Right ventricle myocardium superior (tissue), 1 donor: ENCODE measurements around the gene OSGIN1. TPM values are rescaled to one million over a fixed set of nuclear protein-coding genes. Genes with fewer than 3 reads are reported as not detected.

ENCODE experiments used
- ATAC-seq: fragments of 200-7000 bp; cut with Tn5 transposase; one replicate; pipeline ENCODE4 v1.9.1; 2020; ENCODE audit warnings: mild to moderate bottlenecking; ENCODE audit not compliant: poor library complexity
- DNase-seq: peaks from one replicate; pipeline ENCODE4 v3.0.0-alpha.2; 2020
- intact Hi-C: fragments of 100-400 bp; cut with DNase I; formaldehyde crosslinking; loops from one replicate; pipeline ENCODE4 v1.11.2; 2022
- total RNA-seq: library from RNA; stranded (reverse); fragmentation: NEBNext Ultra II Directional; extraction: Animal tissue kit (Norgen Biotek cat#: 25700); gene quantifications from one replicate; pipeline ENCODE4 v1.2.1, GENCODE V29; 2021
- donor health status: DM: no; HTN: yes; CAD: no; lungs with severe emphysema.

Gene OSGIN1
- total RNA-seq, 1 donor from 2014 or later = 7.2 TPM

DNA sequence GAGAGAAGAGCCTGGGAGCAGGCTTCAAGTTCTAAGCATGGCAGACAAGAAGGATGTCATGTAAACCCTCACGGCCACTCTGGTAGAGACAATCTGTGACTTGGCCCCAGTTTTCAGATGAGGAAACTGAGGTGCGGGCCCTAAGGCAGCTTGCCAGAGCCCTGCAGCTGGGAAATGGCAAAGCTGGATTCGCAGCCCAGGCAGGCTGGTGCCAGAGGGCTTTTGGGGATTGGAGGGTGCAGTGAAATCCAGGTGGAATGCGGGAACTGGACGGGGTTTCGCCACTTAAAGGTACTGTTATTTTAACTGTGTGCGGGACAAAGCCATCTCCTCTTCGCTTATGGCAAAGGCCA lies 477 bp upstream of the OSGIN1 start:
- peak; percentile 0 for ATAC-seq
- no peak for DNase-seq

DNA sequence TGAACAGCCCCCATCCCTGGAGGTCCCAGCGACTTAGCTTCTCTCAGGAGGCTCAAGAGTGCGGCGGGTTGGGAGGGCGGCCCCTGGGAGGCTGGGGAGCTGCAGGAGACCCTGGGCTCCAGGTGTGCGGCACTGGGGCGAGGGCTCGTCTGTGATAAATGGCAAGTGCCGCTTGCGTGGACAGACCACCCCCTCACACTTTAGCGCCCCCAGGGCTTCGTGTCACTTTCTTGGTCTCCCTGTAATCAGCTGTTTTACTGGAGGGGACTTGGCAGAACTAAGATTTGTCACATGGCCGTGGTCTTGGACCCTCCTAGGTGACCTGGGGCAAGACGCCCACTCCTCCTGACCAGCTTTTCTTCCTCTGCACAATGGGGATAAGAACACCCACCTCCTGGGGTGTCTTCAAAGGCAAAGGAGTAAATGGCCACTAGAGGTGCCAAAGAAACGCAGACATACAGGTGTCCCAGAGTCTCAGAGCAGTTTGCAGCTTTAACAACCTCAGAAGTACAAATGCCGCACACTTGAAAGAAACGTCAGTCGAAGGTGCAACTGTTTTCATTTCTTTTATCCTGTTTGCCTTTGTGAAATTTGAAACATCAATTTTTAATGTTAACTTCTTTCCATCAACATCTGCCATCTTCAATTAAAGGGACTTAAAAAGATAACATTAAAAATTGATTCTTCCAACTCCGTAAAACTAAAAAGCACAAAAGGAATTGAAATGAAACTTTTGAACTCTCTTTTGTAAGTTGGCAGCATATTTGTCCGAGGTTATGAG lies 946 bp downstream of the OSGIN1 start:
- intact Hi-C loops = no loop called here
- peak; percentile 43 for DNase-seq
- no peak for ATAC-seq

More for the DNA sequence above, 477 bp upstream of the OSGIN1 start:
- intact Hi-C loops = no loop called here

DNA sequence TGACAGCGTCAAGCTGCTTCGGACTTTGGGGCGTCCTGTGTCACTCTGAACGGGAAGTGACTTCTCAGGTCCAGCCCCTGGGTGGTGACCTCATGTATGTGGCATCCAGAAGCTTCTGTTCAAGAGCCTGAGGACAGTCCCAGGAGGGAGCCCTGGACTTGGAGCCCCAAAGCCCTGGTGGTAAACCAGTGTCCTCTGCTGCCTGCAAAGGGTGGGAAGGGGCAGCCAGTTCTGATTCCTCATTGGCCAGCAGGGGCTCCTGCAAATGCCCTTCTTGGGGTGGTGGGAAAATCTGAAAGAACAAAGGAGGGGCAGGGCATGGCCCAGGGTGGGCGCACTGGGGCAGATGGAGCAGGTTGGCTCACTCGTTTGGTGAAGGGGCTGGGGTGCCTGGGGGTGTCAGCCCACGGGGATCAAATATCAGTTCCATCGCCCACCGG lies 1.6 kb downstream of the OSGIN1 start:
- DNase-seq = peak; percentile 61
- no peak for ATAC-seq
- intact Hi-C loops = loop anchor here (5.0 kb wide), 1 partner anchor 233 kb away; the partner anchor contains the start of gene TAF1C

DNA sequence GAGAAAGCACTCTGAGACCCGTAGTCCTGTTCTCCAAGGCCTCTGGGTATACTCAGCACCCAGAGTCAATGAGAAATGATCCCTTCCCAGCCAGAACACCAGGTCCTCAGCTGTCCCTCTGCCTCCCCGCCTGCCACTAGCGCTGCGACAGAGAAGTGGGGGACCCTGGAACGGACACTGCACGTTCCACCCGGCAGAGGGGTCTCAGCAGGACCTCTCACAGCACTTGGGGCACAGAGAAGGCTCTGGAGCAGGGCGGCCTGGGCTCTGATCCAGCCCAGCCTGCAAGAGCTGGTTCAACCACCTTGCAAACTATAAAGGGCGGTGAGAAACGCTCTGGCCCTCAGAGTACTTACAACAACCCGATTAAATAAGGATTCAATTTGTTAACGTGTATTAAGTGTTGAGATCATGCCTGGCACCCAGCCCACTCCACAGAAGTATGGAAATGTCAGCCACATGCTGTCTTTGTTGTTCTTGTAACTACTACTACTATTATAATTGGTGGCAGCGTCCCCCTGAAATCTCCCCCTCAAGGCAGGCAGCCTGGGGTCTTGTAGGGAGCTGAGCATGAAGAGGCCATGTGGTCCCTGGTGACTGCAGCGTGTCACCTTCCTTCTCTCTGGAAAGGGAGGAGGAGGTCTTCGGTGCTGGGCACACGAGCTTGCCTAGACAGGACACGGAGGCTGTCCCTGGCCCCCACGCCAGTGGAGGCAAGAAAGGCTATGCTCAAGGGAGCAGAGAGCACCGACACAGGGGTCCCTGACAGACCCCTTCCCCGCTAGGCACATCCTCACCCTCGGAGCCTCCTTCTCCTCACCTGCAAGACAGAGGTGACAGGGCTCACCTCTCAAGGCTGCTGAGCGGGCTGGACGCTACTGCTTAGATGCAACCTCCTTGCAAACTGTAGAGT lies 2.4 kb downstream of the OSGIN1 start:
- intact Hi-C loops = loop anchor here (2.0 to 5.0 kb wide), 2 partner anchors 103 to 232 kb away; partner anchors contain the start of gene TAF1C
- ATAC-seq = no peak

DNA sequence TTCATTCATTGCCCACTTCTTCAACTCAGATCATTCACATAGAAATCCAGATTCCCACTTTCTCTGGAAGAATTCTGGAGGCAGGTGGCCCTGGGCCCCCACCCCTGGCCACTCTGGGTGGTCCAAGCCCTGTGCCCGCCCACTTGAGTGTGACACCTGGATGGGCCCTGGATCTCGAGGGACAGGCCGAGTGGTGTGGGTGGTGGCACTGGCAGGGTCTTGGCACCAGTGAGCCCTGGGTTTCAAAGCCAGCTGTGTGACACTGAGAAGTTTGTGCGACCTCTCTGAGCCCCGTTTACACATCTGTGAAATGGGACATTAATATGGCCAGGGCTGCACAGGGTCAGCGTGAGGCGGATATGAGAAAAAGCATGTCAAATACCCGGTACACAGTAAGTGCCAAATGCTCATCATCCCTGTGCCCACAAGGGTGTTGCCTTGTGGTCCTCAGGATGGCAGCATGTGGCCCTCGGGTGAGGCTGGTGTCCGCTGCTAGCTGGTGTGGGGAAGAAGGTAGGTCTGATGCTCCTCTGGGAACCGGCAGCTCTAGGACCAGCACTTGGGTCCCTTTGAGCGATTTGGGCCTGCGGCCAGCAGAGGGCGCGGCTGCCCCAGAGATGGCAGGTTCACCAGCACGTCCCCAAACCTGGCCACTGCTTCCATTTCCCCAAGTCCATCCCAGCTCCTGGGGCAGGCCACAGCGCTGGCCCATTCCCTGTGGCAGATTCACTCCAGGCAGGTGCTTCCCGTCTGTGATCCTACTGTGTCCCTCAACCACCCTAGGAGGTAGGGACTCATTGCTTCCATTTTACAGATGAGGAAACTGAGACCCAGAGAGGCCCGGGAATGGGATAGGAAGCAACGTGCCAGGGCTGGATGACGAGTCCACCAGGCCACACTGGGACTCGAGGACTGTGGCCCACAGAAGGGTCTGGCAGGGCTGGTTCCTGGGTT lies 3.6 kb downstream of the OSGIN1 start:
- peak; percentile 90 for DNase-seq
- intact Hi-C loops = loop anchor here (2.0 to 5.0 kb wide), 2 partner anchors 102 to 231 kb away; partner anchors contain the start of gene TAF1C
- peak; percentile 22 for ATAC-seq

More for the DNA sequence above, 2.4 kb downstream of the OSGIN1 start:
- DNase-seq = peak; percentile 41

DNA sequence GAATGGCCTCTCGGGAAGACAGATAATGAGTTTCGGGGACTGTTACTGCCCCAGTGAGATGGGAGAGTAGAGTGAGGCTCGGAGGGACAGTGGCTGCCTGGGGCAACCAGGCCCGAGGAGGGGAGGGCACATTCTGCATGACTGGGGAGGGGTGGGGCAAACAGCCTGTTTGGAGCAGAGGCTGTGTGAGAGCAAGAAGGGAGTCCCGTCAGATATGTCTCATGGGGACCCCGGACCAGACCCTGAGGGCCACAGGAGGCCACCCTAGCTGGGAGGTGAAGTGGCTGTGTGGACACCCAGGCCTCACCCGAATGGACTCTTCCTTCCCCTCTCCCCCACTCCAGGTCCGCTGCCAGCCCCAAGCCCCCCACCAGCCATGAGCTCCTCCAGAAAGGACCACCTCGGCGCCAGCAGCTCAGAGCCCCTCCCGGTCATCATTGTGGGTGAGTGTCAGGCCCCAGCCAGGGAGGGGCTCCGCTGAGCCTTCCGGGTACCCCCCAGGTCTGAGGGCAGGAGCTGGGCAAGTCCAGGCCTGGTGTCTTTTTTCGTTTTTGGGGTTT lies 4.3 kb downstream of the OSGIN1 start:
- no peak for DNase-seq
- no peak for ATAC-seq
- intact Hi-C loops = loop anchor here (2.0 to 5.0 kb wide), 2 partner anchors 101 to 230 kb away; partner anchors contain the start of gene TAF1C

DNA sequence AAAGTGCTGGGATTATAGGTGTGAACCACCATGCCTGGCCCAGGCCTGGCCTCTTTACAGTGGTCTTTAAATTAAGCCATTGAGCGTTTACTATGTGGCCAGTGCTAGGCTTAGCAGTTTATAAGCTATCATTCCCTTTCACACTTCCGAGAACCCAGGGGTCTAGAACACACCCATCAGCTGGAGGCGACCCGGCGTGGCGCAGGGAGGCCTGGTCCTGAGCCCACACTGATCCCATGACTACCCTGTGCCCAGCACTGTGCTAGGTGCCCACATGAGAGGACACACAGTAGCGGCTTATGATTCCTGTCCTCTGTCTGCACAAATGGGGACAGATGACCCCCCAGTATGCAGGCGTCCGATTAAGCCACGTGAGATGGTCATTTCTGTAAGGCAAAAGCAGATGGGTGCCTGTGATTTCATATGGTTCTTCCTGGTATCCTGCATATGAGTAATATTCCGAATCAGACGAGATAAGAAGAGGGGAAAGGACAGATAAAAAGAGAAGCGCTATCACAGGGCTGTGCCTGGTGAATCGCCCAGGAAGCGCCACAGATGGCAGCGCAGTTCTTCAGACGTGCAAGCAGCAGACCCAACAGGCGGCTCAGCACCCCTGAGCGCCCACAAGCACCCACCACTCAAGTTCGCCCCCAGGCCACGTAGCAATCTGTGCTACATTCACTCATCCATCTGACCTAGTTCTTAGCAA lies 5.3 kb downstream of the OSGIN1 start:
- intact Hi-C loops = loop anchor here (5.0 kb wide), 1 partner anchor 229 kb away; the partner anchor contains the start of gene TAF1C
- no peak for ATAC-seq
- DNase-seq = no peak

DNA sequence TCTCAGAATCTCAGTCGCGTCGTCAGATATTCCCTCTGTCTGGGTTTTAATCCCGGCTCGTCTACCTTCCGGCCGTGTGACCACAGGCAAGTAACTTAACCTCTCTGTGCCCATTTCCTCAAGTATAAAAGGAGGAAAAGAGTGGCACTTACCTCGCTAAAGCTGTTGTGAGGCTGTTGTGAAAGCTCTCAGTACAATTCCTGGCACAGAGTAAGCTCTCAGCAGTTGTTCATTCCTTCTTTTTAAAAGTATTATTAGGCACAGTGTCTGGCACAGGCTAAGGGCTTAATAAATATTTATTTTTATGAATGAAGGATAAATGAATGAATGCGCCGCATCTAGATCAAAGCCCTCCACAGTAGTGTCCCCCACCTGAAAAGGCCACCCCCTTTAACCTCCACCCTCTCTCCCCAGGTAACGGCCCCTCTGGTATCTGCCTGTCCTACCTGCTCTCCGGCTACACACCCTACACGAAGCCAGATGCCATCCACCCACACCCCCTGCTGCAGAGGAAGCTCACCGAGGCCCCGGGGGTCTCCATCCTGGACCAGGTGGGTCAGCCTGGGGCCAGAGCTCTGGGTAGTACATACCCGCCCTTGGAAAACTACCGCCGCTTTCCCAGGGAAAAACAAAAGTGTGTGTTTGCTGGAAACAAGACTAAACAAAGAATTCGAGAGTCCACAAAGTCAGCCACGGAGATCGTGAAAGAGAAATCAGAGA lies 6.0 kb downstream of the OSGIN1 start:
- ATAC-seq (peak; percentile 34), DNase-seq (no peak)
- intact Hi-C loops = loop anchor here (5.0 kb wide), 1 partner anchor 228 kb away; the partner anchor contains the start of gene TAF1C

DNA sequence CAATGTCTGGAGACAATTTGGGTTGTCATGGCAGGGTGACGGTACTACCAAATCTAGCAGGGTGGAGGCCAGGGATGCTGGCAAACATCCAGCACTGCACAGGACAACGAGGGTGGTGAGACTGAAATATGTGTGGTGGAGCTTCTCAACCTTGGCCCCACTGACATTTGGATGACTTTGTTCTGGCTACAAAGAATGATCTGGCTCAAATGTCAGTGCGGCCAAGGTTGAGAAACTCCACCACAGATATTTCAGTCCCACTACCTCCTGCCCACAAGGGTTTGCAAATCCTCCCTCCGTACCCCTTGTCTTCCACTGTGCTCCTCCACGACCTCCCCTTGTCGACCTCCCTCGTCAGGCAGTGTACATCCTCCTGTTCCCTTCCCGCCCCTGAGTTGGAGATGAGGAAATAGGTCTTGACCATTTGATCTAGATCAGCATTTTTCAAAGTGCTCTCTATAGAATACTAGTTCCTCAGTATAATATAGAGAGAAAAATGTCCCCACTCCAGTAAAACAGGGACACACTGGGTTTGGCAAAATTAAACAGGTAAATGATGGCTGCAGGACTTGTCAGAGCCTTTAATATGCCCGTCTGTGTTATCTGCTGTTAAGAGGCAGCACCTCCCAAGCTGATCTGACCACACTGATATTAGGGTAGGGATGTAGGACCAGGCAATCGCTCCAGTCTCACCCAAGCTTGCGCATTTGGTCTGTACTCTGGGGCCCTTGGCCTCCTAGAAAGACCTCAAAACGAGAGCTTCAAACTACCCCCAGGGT lies 6.8 kb downstream of the OSGIN1 start:
- intact Hi-C loops = loop anchor here (5.0 kb wide), 1 partner anchor 227 kb away; the partner anchor contains the start of gene TAF1C
- peak; percentile 45 for ATAC-seq
- DNase-seq = no peak

DNA sequence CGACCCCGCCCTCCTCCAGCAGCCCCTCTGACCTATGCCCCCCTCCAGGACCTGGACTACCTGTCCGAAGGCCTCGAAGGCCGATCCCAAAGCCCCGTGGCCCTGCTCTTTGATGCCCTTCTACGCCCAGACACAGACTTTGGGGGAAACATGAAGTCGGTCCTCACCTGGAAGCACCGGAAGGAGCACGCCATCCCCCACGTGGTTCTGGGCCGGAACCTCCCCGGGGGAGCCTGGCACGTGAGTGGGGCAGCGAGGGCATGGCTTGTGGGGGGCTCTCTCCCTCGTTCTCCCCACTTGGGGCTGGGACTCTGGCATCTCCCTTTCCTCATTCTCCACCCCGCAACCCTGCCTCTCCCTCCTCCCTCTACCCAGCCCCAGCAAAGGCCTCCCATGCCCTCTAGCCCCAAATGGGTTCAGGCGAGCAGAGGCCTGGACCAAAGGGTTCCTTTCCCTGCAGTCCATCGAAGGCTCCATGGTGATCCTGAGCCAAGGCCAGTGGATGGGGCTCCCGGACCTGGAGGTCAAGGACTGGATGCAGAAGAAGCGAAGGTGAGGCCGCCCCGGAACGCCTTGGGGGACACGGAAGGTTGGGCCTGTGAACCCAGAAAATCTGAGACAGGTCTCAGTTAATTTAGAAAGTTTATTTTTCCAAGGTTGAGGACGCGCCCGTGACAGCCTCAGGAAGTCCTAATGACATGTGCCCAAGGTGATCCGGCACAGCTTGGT lies 7.6 kb downstream of the OSGIN1 start:
- intact Hi-C loops = no loop called here
- DNase-seq (no peak), ATAC-seq (no peak)

DNA sequence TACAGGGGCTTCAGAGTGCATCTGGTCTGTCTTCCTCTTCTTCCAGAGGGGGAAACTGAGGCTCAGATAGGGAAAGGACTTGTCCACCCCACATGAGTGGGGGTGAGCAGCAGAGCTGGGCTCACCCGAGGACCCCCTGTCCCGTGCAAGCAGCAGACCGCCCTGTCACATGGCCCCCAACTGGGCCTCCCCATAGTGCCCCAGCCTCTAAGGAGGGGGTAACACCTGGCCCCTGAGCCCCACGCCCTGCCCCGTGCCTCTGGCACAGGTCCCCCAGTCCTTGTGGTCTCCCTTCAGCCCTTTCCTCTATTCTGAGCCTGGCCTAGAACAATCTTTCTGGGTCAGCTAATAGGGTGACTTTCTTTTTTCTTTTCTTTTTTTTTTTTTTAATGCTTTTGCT lies 8.6 kb downstream of the OSGIN1 start:
- intact Hi-C loops = no loop called here

DNA sequence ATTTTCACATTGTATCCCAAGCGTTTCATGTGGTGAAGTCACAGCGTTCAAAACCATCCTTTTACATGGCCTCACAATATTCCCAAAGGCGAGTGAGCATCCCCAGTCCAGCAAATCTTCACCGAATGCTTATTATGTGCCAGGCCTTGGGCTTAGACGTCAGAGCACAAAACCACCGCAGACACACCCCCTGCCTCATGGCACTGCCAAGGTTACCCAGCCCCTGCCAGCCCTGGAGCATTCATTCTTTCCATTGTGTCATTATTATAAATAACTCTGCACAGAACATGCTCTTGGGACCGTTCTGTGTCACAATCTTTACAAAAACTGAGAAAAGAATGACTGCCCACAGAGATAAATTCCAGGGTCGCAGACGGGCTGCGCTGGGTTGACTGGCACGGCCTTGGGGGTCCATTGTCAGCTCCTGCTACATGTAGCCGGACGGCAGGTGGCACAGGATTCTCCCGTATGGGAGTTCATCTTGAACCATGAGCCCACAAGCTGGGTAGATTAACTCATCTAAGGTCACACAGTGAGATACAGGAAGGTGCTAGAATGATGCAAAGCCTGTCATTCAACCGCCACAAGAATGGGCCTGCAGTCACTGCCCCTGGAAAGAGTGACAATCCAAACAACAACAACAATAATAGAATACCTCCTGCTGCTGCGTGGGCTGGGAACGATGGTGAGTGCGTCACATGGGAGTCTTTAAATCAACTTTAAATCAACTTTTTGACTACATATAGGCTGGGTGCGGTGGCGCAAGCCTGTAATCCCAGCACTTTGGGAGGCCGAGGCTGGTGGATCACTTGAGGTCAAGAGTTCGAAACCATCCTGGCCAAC lies 10.5 kb downstream of the OSGIN1 start:
- intact Hi-C loops = no loop called here
- DNase-seq (peak; percentile 12), ATAC-seq (peak; percentile 50)

More for the DNA sequence above, 8.6 kb downstream of the OSGIN1 start:
- ATAC-seq = no peak
- DNase-seq = no peak

DNA sequence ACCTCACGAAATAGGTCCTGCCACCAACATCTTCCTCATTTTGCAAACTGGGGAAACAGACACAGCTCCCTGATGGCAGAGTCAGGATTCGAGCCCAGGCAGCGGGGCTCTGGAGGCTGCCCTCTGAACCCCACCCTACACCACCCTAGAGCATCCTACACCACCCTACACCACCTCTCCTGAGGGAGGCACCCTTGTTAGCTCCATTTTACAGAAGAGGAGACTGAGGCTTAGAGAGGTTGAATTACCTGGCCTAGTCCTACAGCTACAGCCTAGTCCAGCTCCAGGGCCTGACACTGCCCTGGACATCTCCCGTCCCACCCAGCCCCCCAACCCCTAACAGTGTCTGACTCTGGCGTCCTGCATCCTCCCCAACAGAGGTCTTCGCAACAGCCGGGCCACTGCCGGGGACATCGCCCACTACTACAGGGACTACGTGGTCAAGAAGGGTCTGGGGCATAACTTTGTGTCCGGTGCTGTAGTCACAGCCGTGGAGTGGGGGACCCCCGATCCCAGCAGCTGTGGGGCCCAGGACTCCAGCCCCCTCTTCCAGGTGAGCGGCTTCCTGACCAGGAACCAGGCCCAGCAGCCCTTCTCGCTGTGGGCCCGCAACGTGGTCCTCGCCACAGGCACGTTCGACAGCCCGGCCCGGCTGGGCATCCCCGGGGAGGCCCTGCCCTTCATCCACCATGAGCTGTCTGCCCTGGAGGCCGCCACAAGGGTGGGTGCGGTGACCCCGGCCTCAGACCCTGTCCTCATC lies 11.8 kb downstream of the OSGIN1 start:
- intact Hi-C loops = loop anchor here (5.0 kb wide), 1 partner anchor 517 kb away; no protein-coding TSS in a partner anchor
- DNase-seq (peak; percentile 35), ATAC-seq (no peak)
